WTC11 (cell line): ENCODE data around the gene TBCCD1.

Experiments
- ATF3 ChIP-seq: sonication (generic); formaldehyde crosslinking; conservative IDR thresholded peaks from 2 replicates; pipeline ENCODE4 v1.8.1; 2022; ENCODE audit warnings: mild to moderate bottlenecking, missing genetic modification reagents
- ATF6 ChIP-seq: sonication (generic); formaldehyde crosslinking; IDR thresholded peaks from 2 replicates; pipeline ENCODE4 v1.8.1; 2023; ENCODE audit warnings: mild to moderate bottlenecking, missing genetic modification reagents
- CTCF ChIP-seq: fragments of 200-600 bp; IDR thresholded peaks from 2 replicates; pipeline ENCODE4 v1.8.0; 2022; ENCODE audit warnings: antibody characterized with exemption
- MYBL2 ChIP-seq: sonication (generic); formaldehyde crosslinking; IDR thresholded peaks from 2 replicates; pipeline ENCODE4 v1.8.1; 2023; ENCODE audit warnings: mild to moderate bottlenecking, moderate library complexity, missing genetic modification reagents
- NR1H2 ChIP-seq: sonication (generic); formaldehyde crosslinking; IDR thresholded peaks from 2 replicates; pipeline ENCODE4 v1.9.0; 2021; ENCODE audit warnings: mild to moderate bottlenecking, moderate library complexity, missing genetic modification reagents
- NR2C2 ChIP-seq: sonication (generic); formaldehyde crosslinking; IDR thresholded peaks from 2 replicates; pipeline ENCODE4 v1.8.0; 2022; ENCODE audit warnings: mild to moderate bottlenecking, missing genetic modification reagents
- TEAD4 ChIP-seq: sonication (generic); formaldehyde crosslinking; IDR thresholded peaks from 2 replicates; pipeline ENCODE4 v1.8.0; 2022; ENCODE audit warnings: mild to moderate bottlenecking, missing genetic modification reagents
- USF2 ChIP-seq: sonication (generic); formaldehyde crosslinking; IDR thresholded peaks from 2 replicates; pipeline ENCODE4 v1.8.1; 2023; ENCODE audit warnings: mild to moderate bottlenecking, missing genetic modification reagents, moderate library complexity
- ZBTB43 ChIP-seq: sonication (generic); formaldehyde crosslinking; IDR thresholded peaks from 2 replicates; pipeline ENCODE4 v1.8.1; 2023; ENCODE audit warnings: mild to moderate bottlenecking, missing genetic modification reagents

GRCh38 chr3:186532598-186533072 is 34.5 kb downstream of the TBCCD1 start:
- TF ChIP-seq ATF6 (no peak), NR1H2 (CRISPR knock-in tag) (no peak), USF2 (CRISPR knock-in tag) (no peak), CTCF (no peak), NR2C2 (CRISPR knock-in tag) (no peak), MYBL2 (CRISPR knock-in tag) (no peak), ZBTB43 (CRISPR knock-in tag) (no peak), TEAD4 (CRISPR knock-in tag) (no peak), ATF3 (CRISPR knock-in tag) (no peak)
